HCT116 (cell line): Measurements from ENCODE around the gene CYREN. TPM values are rescaled to one million over a fixed set of nuclear protein-coding genes. Genes with fewer than 3 reads are reported as not detected.

Experiments
- ATAC-seq: fragments of 200-7000 bp; cut with Tn5 transposase; 2 replicates; pipeline ENCODE4 v1.9.1; 2020; ENCODE audit warnings: mild to moderate bottlenecking, moderate library complexity
- BruUV-seq: library from RNA; stranded (reverse); fragments of 400-500 nt; replicated peaks from 2 replicates; lab custom pipeline; 2021; lab: Mats Ljungman, UMichigan
- CTCF ChIA-PET: fragments of 300-600 bp; sonication (Branson Sonifier 250); formaldehyde crosslinking; loops from one replicate; lab custom pipeline; 2021; ENCODE audit warnings: antibody characterized with exemption; lab: Charles Lee
- POLR2A ChIA-PET: fragments of 300-600, 350-600 bp; sonication (Branson Sonifier 250); formaldehyde crosslinking; loops from one replicate; lab custom pipeline; 2021; ENCODE audit warnings: antibody characterized with exemption; lab: Charles Lee
- RAD21 ChIA-PET, 2 experiments: fragments of 300-600 bp; sonication (Branson Sonifier 250); formaldehyde crosslinking; loops; one replicate each; lab custom pipeline; 2023; ENCODE audit warnings: low total read pairs in 2 of 2; ENCODE audit not compliant: uncharacterized antibody in 2 of 2, unreplicated experiment in 2 of 2, low non-redundant PET in 1 of 2; lab: Charles Lee
- DNase-seq: peaks from one replicate; pipeline ENCODE4 v3.0.0-alpha.2; 2010; ENCODE audit warnings: low read depth, low spot score
- H2AFZ ChIP-seq: fragments of 200-600 bp; shearing (Covaris generic), sonication (generic); 2 replicates; pipeline ENCODE4 v1.6.1; 2017; ENCODE audit warnings: low read depth, mixed run types, mixed read lengths, antibody characterized with exemption, low read length; ENCODE audit not compliant: poor library complexity, severe bottlenecking
- H3K27ac ChIP-seq: 2 replicates; pipeline ENCODE4 v1.5.1; 2012; ENCODE audit warnings: low read depth, low read length
- H3K27me3 ChIP-seq: fragments of 200-600 bp; sonication (generic); 2 replicates; pipeline ENCODE4 v1.6.1; 2016; ENCODE audit warnings: mixed run types, low read length, mixed read lengths; ENCODE audit not compliant: insufficient read depth
- H3K36me3 ChIP-seq, 2 experiments: fragments of 200-500 bp in 1 of 2; fragments of 200-600 bp in 1 of 2; sonication (Bioruptor generic) in 1 of 2; sonication (generic) in 1 of 2; 2 replicates each; pipeline versions ENCODE4 v1.5.1 to v1.6.1; 2014 to 2016; ENCODE audit warnings: low read length in 2 of 2, inconsistent platforms in 1 of 2, mixed read lengths in 1 of 2, mixed run types in 1 of 2; ENCODE audit not compliant: insufficient read depth in 2 of 2, control insufficient read depth in 1 of 2
- H3K4me1 ChIP-seq, 2 experiments: fragments of 200-600 bp in 1 of 2; sonication (generic) in 1 of 2; 2 replicates each; pipeline versions ENCODE4 v1.5.1 to v1.6.1; 2012 to 2017; ENCODE audit warnings: low read length in 2 of 2, inconsistent platforms in 1 of 2, mild to moderate bottlenecking in 1 of 2, mixed read lengths in 1 of 2, mixed run types in 1 of 2, moderate library complexity in 1 of 2; ENCODE audit not compliant: insufficient read depth in 2 of 2, control insufficient read depth in 1 of 2
- H3K4me2 ChIP-seq: fragments of 200-600 bp; sonication (generic); 2 replicates; pipeline ENCODE4 v1.6.1; 2017; ENCODE audit warnings: mixed run types, low read length, mixed read lengths
- H3K4me3 ChIP-seq, 2 experiments: fragments of 200-600 bp in 1 of 2; sonication (generic) in 1 of 2; replicated peaks in 1 of 2; 2 replicates each; pipeline ENCODE4 v1.5.1; 2011 to 2016; ENCODE audit warnings: low read length in 2 of 2, control low read depth in 1 of 2, low read depth in 1 of 2, mild to moderate bottlenecking in 1 of 2, mixed read lengths in 1 of 2, mixed run types in 1 of 2
- H3K79me2 ChIP-seq: fragments of 200-600 bp; sonication (generic); 2 replicates; pipeline ENCODE4 v1.6.1; 2017; ENCODE audit warnings: mild to moderate bottlenecking, mixed run types, low read length, moderate library complexity, mixed read lengths; ENCODE audit not compliant: insufficient read depth
- H3K9ac ChIP-seq: fragments of 200-600 bp; sonication (generic); 2 replicates; pipeline ENCODE4 v1.6.1; 2016; ENCODE audit warnings: low read length, mixed read lengths
- H3K9me2 ChIP-seq: fragments of 200-600 bp; sonication (generic), shearing (Covaris generic); 2 replicates; pipeline ENCODE4 v1.6.1; 2017; ENCODE audit warnings: mixed run types, mild to moderate bottlenecking, moderate library complexity; ENCODE audit not compliant: insufficient read depth
- H3K9me3 ChIP-seq, 2 experiments: fragments of 200-500 bp in 1 of 2; fragments of 200-600 bp in 1 of 2; sonication (Bioruptor generic) in 1 of 2; sonication (generic) in 1 of 2; 2 replicates each; pipeline ENCODE4 v1.6.1; 2014 to 2017; ENCODE audit warnings: low read length in 2 of 2, mixed read lengths in 2 of 2, inconsistent platforms in 1 of 2, low read depth in 1 of 2, mild to moderate bottlenecking in 1 of 2, mixed run types in 1 of 2, moderate library complexity in 1 of 2; ENCODE audit not compliant: control insufficient read depth in 1 of 2, insufficient read depth in 1 of 2
- H4K20me1 ChIP-seq: fragments of 200-600 bp; sonication (generic), shearing (Covaris generic); 2 replicates; pipeline ENCODE4 v1.6.1; 2017; ENCODE audit warnings: mixed run types, mild to moderate bottlenecking, moderate library complexity; ENCODE audit not compliant: insufficient read depth
- CTCF ChIP-seq, 3 experiments: fragments of 200-600 bp in 1 of 3; sonication (generic) in 1 of 3; IDR thresholded peaks in 2 of 3; conservative IDR thresholded peaks in 1 of 3; 2 replicates each; pipeline ENCODE4 v1.5.1; 2012 to 2017; ENCODE audit warnings: low read depth in 2 of 3, low read length in 2 of 3, antibody characterized with exemption in 1 of 3, borderline replicate concordance in 1 of 3, control low read depth in 1 of 3, mild to moderate bottlenecking in 1 of 3, mixed read lengths in 1 of 3, mixed run types in 1 of 3, moderate library complexity in 1 of 3; ENCODE audit not compliant: insufficient read depth in 1 of 3
- EZH2phosphoT487 ChIP-seq: fragments of 200-600 bp; IDR thresholded peaks from 2 replicates; pipeline ENCODE4 v1.6.1; 2018; ENCODE audit warnings: antibody characterized with exemption, borderline replicate concordance
- REST ChIP-seq: IDR thresholded peaks from 2 replicates; pipeline ENCODE4 v1.6.1; 2012; ENCODE audit warnings: low read depth
- intact Hi-C: fragments of 100-400 bp; cut with micrococcal nuclease; formaldehyde crosslinking; loops from 2 replicates; pipeline ENCODE4 v1.10.0; 2022
- total RNA-seq: library from RNA; stranded (reverse); gene quantifications from one replicate; pipeline ENCODE4 v1.2.1, GENCODE V29; 2021; ENCODE audit not compliant: unreplicated experiment
- TF ChIP-seq, protein P1 (sequence below): IDR thresholded peaks from 2 replicates; pipeline ENCODE4 v1.6.1; 2012

Gene CYREN
- total RNA-seq, 1 experiment from 2014 or later: 54.5 TPM

GRCh38 chr7:135186841-135187253 is 16.3 kb upstream of the CYREN start:
- RAD21 ChIA-PET: no interaction called here
- Histone ChIP-seq H3K27me3 (no peaks in the 10 kb centered on the region), H3K9me2 (no peaks in the 10 kb centered on the region), H3K4me1 (no peaks in the 10 kb centered on the region), H3K9me3 (peaks cover 0 to 4% of the 10 kb centered on the region in 2 experiments; a peak in 1 of 4 replicates), H3K9ac (no peak overlapping the region), H3K4me2 (no peak overlapping the region), H3K4me3 (no peak overlapping the region), H3K36me3 (no peaks in the 10 kb centered on the region), H2AFZ (no peak overlapping the region), H3K79me2 (no peaks in the 10 kb centered on the region), H4K20me1 (no peaks in the 10 kb centered on the region), H3K27ac (no peak overlapping the region)
- TF ChIP-seq REST: no peak
- TF ChIP-seq CTCF (IDR thresholded peaks at IDR 0.05 in 2 of 3, conservative IDR thresholded peaks at IDR 0.05 in 1 of 3; ENCODE audit: borderline replicate concordance in 1 of 3, insufficient read depth in 1 of 3, low read depth in 2 of 3, low read length in 2 of 3): no peak
- no peak for TF ChIP-seq EZH2phosphoT487
- TF ChIP-seq, protein P1, sequence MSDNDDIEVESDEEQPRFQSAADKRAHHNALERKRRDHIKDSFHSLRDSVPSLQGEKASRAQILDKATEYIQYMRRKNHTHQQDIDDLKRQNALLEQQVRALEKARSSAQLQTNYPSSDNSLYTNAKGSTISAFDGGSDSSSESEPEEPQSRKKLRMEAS: no peak
- ATAC-seq (no peak), DNase-seq (no peak)
- POLR2A ChIA-PET: no interaction called here
- intact Hi-C loops: no loop called here
- CTCF ChIA-PET: no interaction called here
- no TSS peak for BruUV-seq
